Measurements from ENCODE around the gene NRCAM.
A peak's percentile ranks its signal among the peaks of the same experiment; 100 is the strongest.
"Not testable (repeated sequence)": the region's sequence is repeated elsewhere in the genome, so short reads cannot be mapped to it uniquely, and the experiment has no call there.

NRCAM gene

GRCh38 chr7:108270385-108271015, 185.7 kb downstream of the NRCAM start:
- no peak for DNase-seq

GRCh38 chr7:108268200-108268820, 187.9 kb downstream of the NRCAM start:
- DNase-seq, result no peak

- DNase-seq, result no peak
These were observed 188.6 kb downstream of the NRCAM start for GRCh38 chr7:108267615-108268014.

- peak; percentile 36 for DNase-seq
These were observed 189.7 kb downstream of the NRCAM start for GRCh38 chr7:108266491-108266890.

GRCh38 chr7:108266035-108266434, 190.2 kb downstream of the NRCAM start:
- no peak for DNase-seq

GRCh38 chr7:108265007-108265406, 191.2 kb downstream of the NRCAM start:
- DNase-seq, result no peak

- peak; percentile 92 for DNase-seq
These were observed 192.8 kb downstream of the NRCAM start for GRCh38 chr7:108263425-108263824.

- peak; percentile 31 for DNase-seq
These were observed 194.5 kb downstream of the NRCAM start for GRCh38 chr7:108261560-108262255.

GRCh38 chr7:108259447-108259846, 196.8 kb downstream of the NRCAM start:
- not testable (repeated sequence) for DNase-seq

GRCh38 chr7:108257954-108258353, 198.3 kb downstream of the NRCAM start:
- no peak for DNase-seq

GRCh38 chr7:108254259-108254658, 202.0 kb downstream of the NRCAM start:
- DNase-seq, result peak; percentile 67

- peak; percentile 49 for DNase-seq
These were observed 202.8 kb downstream of the NRCAM start for GRCh38 chr7:108253275-108254044.

GRCh38 chr7:108252177-108252576, 204.1 kb downstream of the NRCAM start:
- DNase-seq, result no peak

- no peak for DNase-seq
These were observed 204.5 kb downstream of the NRCAM start for GRCh38 chr7:108251700-108252099.

- peak; percentile 76 for DNase-seq
These were observed 206.8 kb downstream of the NRCAM start for GRCh38 chr7:108249453-108249852.

GRCh38 chr7:108248821-108249220, 207.4 kb downstream of the NRCAM start:
- no peak for DNase-seq

GRCh38 chr7:108248418-108248817, 207.8 kb downstream of the NRCAM start:
- no peak for DNase-seq

GRCh38 chr7:108247614-108248013, 208.6 kb downstream of the NRCAM start:
- peak; percentile 19 for DNase-seq

GRCh38 chr7:108246227-108246837, 209.9 kb downstream of the NRCAM start:
- DNase-seq, result peak; percentile 96

- DNase-seq, result no peak
These were observed 210.6 kb downstream of the NRCAM start for GRCh38 chr7:108245523-108246226.

- DNase-seq, result peak; percentile 31
These were observed 212.1 kb downstream of the NRCAM start for GRCh38 chr7:108244110-108244509.

GRCh38 chr7:108239501-108240225, 216.6 kb downstream of the NRCAM start:
- DNase-seq, result no peak
